HG03558 (cell line): ENCODE results near the gene MTR.

Source experiments
- ATAC-seq: cut with Tn5 transposase; IDR thresholded peaks from one replicate; pipeline ENCODE4 v1.9.1; 2021; ENCODE audit warnings: moderate number of reproducible peaks; ENCODE audit not compliant: unreplicated experiment; ENCODE audit errors: extremely low read depth

MTR gene

GRCh38 chr1:236945002-236945401, 149.9 kb downstream of the MTR start:
- no peak for ATAC-seq

- ATAC-seq = no peak
Measured at GRCh38 chr1:236947794-236948193, 152.7 kb downstream of the MTR start.

- ATAC-seq = no peak
Measured at GRCh38 chr1:236948381-236948780, 153.3 kb downstream of the MTR start.

- ATAC-seq = no peak
Measured at GRCh38 chr1:236948996-236949395, 153.9 kb downstream of the MTR start.

GRCh38 chr1:236950365-236950764, 155.3 kb downstream of the MTR start:
- no peak for ATAC-seq

GRCh38 chr1:236951672-236952071, 156.6 kb downstream of the MTR start:
- no peak for ATAC-seq

GRCh38 chr1:236952246-236953003, 157.3 kb downstream of the MTR start:
- no peak for ATAC-seq

GRCh38 chr1:236953151-236953700, 158.1 kb downstream of the MTR start:
- ATAC-seq = no peak
